NOMO-1 treated with DMSO at 0.1 percent for 48 hours (cell line): ENCODE data around the gene RPS19.

Source experiments
- DNase-seq: peaks from one replicate; lab custom pipeline; 2025; ENCODE audit not compliant: unreplicated experiment; lab: John Stamatoyannopoulos, UW

RPS19 gene

DNA sequence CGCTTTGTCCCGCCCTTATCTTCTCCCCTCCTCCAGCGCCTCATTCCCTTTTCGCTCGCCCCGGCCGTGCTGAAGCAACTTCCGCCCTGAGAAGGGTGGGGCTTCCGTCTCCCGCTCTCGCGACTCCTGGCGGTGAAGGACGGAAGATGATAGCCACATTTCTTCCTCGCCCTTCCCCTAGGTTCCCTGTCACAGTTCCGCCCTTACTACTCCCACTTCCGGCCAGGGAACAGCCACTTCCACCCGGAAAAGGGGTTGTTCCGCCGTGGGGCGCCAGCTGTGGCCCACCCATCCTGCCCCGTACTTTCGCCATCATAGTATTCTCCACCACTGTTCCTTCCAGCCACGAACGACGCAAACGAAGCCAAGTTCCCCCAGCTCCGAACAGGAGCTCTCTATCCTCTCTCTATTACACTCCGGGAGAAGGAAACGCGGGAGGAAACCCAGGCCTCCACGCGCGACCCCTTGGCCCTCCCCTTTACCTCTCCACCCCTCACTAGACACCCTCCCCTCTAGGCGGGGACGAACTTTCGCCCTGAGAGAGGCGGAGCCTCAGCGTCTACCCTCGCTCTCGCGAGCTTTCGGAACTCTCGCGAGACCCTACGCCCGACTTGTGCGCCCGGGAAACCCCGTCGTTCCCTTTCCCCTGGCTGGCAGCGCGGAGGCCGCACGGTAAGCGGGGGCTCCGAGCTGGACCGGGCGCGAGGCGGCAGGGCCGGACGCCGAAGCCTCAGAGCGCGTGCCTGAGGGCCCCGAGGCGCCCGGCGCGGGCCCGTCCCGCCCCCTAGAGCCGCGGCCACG is at the start of gene RPS19:
Gene RPS19 (plus strand): TSS at position 638 of the 801 bp plus-strand sequence. CDS start 520 bp downstream, outside the sequence.
- peak; percentile 98 for DNase-seq

DNA sequence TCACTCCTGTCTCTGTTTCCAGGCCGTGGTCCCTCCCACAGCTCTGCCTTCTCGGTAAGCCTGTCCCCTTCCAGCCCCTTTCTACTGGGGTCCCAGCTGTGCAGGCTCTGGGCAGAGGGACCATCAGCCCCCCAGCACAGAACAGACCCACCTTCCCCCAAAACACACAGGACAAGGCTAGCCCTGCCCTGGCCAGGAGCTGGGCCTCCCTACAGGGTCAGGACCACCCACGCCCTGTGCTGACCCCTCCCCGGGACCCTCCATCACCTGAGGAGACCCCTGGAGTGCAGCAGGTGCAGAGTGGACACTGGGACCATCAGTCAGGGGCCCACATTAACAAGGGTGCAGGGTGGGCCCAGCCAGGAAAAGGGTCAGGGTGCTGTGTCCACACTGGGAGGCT is 49.8 kb upstream of the RPS19 start:
- no peak for DNase-seq

DNA sequence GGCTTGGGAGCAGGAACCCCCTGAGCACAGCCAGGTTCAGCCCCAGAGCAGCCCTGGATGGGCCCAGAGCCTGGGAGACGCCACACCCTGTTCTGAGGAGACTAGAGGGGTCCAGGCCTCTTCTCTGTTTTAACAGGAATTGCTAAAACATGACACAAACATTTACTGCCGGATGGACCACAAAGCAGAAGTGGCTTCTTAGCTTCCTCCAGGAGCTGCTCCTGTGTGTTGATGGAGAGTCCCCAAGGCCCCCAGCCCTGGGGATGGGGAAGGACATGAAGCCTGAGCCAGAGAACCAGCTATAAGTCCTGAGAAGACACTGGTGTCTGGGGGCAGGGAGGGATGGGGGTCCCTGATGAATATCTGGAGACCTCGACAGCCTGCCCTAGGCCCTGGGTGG is 49.0 kb upstream of the RPS19 start:
- DNase-seq, result peak; percentile 85

DNA sequence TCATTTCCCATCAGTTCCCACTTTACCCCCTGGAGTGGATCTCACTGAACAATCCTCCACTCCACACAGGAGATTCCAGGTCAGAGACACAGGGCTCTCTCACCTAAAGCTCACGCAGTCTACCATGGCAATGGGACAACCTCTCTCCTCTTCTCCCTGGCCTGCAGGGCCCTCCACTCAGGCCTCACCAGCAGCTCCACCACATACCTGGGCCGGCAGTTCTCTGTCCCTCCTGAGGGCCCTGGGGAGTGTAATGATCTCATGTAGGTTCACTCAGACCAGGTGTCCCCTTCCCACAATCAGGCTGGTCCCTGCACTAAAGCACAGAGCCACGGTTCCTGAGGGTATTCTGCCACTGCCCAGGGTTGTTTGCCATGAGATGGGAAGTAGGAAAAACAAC is 48.1 kb upstream of the RPS19 start:
- no peak for DNase-seq

DNA sequence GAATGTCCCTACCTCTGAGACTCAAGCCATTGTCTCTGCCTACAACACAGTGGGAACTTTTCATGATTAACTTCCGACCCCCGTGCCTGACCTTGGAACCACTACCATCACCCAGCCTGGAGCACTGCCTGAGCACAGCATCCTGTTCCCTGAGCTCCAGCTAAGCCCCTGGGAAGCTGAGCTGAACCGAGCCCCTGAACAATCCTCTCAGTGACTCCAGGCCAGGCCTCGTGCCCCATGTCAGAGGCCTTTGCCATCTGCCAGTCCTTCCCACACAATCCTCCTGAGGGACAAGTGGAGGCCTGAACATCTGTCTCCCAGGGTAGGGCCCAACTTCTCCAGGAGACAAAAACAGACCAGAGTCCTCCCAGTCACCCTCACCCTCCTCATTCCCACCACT is 46.1 kb upstream of the RPS19 start:
- no peak for DNase-seq

DNA sequence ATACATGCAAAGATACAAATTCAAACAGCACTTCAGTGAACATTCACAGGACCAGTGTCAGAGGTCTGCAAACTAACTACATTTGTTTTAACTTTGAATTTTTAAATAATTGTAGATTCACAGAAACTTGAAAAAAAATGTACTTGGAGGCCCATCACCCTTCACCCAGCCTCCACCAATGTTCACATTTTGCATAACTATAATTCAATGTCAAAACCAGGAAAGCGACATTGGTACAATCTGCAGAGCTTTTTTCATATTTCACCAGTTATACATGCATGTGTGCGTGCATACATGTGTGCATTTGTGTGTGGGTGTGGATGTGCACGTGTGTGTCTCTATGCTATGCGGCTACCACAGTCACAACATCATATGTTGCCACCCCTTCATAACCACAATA is 44.8 kb upstream of the RPS19 start:
- DNase-seq, result no peak

DNA sequence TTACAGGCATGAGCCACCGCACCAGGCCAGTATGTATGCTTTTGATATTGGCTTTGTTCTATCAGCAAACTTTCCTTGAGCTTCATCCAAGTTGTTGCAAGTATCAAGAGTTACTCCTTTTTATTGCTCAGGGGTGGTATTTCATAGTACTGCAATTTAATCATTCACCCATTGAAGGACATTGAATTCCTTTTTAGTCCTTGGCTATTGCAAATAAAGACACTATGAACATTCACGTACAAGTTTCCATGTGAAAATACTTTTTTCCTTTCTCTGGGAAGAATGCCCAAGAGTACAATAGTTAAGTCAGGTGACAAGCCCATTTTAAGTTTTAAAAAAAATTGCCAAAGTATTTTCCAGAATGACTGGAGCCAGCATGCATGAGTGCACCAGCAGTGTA is 43.3 kb upstream of the RPS19 start:
- no peak for DNase-seq

DNA sequence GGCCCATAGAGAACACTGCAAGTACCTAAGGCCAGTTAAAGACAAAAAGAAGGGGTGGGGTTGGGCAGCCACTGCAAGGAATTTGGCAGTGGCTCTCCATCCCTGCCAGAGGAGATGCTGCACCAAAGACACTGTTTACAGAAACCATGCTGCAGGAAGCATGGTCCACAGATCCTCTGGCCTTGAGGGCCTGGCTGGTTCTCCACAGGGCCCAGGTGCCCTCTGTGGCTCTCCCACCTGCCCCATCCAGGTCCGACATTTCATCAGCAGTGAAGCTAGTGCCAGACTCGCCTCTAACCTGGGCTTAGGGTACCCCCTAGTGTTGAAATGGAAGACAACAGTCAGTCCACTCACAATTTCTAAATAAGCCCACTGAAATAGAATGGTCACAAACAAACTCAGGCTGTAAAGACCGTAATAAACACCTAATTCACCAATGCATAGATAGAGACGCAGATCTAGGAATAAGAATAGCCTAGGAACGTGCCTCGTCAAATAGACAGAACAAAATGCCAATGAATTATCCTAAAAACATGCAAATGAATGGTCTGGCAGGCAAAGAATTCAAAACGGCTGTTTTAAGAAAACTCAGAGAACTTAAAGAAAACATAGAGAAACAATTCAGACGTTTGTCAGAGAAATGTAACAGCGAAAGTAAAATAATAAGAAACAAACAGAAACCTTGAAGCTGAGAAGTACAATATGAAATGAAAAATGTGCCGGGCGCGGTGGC is 38.9 kb upstream of the RPS19 start:
- peak; percentile 74 for DNase-seq

DNA sequence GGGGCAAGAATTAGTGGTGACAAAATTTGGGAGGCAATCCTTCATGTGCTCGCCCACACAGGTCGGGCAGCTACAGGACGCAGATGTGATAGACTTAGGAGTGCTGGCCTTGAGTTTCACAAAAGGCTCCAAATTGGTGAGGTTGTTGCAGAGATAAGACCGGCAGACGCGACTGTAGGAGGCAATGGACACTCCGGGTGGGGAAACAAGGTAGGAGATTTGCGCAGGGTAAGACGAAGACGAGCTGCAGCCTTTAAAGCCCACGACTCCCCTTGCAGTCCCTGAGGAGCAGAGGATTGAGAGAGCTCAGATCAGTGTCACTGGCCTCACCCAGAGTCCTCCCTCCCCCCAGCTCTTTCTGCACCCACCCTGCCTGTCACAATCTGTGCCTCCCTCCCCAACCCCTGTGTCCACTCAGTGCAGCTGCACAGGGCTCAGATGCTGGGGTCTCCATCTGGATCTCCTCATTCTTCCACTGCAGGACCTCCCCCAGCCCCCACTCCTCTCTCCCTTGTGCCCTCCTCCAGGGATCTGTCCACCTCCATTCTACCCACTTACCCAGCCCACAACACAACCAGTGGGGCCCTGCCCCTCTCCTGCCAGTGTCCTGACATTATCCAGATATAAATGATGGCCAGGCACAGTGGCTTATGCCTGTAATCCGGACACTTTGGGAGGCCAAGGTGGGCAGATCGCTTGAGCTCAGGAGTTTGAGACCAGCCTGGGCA is 21.9 kb upstream of the RPS19 start:
- no peak for DNase-seq

DNA sequence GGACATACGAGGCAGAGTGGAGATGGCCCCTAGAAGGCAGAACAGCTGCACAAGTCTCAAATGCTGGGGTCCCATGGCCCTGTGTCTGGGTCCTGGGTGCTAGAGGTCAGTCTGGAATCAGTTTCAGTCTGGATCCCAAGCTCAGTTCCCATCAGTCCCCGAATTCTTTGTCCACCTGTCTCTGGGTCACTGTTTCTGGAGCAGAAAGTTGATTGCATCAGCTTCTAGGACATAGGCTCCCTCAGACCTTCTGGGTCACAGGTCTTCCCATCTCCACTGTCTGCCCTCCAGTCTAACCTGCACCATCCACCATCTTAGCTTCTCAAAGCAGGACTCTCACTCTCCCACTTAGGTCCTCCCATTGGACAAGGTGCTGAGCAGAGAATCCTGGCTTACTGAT is 20.8 kb upstream of the RPS19 start:
- no peak for DNase-seq

DNA sequence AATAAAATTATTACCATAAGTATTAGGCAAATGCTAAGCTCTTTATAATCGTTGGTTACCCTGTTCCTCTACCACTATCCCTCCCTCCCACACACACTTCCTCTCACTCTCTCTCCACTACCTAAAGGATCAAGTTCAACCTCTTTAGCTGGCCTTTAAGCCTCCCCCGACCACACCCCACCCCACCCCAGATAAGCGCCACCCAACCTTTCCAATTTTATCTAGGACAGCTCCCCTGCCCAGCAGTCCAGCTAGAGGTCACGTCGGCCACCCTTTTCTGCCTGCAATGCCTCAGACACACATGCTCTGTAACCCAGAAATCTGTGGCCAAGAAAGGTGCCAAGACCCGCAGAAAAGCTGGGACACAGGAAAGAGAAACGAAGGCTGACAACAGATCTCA is 16.7 kb upstream of the RPS19 start:
- DNase-seq, result no peak

DNA sequence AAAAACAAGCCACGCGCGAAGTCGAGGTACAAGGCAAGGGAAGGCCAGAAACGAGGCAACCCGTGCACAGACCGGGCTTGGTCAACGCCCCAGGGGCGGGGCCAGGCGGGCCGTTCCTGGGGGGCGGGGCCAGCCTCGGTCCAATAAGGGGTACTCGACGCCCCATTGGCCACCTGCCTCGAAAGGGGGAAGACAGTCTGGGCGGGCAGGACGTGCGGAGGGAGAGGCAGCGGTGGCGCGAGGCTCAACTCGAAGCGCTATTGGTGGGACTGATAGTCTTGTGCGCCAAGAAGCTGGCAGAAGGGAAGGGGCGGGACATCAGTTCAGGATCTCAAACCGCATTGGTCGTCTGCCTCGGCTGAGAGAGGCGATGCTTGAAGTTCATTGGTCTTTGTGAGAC is 15.5 kb upstream of the RPS19 start, which contains the start of gene LYPD4:
Gene LYPD4 (minus strand): TSS at position 83 of the 400 bp plus-strand sequence. CDS start 5,398 bp downstream, outside the sequence.
- no peak for DNase-seq

DNA sequence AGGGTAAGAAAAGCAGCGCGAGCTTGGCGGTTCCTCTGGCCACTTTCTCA is 15.2 kb upstream of the RPS19 start, which contains the start of gene DMRTC2:
Gene DMRTC2 (plus strand): TSS at position 42 of the 50 bp plus-strand sequence. CDS start 2,387 bp downstream, outside the sequence.
- DNase-seq, result no peak

DNA sequence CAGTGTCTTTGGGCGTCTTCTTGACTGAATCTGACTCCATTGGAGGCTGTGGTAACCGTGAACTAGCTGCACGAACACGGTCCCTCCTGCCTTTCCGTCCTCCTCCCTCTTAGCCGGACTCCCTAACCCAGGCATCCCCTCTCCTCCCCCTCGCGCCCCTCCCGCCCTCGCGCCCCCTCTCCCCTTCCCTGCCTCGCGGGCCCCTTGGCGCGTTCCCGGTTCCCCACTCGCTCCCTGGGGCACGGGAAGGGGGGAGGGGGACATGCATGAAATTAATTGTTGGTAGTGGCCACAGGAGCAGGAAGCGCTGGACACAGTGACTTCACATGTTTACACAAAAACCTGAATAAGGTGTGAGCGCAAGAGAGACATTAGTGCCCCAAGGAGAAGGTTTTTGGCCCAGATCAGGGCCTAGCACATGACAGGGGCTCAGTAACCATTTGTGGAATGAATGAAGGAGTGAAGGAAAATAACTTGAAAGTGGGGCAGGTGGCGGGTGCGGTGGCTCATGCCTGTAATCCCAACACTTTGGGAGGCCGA is 14.9 kb upstream of the RPS19 start:
- no peak for DNase-seq

DNA sequence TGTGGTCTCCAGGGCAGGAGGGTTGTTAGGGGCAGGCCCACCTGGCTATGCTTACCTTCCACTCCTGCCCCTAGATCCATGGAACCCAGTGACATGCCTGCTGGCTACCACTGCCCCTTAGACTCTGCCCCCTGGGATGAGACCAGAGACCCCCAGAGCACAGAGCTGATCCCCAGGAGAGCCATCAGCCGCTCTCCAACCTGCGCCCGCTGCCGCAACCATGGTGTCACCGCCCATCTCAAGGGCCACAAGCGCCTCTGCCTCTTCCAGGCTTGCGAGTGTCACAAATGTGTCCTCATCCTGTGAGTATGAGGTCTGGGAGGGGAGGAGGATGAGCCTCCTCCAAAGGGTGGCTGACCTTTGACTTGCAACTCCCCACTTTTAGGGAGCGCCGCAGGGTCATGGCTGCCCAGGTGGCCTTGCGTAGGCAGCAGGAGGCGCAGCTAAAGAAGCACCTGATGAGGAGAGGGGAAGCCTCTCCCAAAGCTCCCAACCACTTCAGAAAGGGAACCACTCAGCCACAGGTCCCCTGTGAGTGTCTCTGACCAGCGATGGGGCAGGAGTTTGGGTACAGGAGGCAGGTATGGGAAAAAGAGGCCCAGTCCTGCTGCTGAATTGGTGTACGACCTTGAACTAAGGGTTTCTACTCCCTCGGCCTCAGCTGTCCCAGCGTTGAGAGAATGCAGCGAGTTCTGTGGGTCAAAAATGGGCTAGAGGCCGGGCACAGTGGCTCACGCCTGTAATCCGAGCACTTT is 12.5 kb upstream of the RPS19 start:
- DNase-seq, result no peak

DNA sequence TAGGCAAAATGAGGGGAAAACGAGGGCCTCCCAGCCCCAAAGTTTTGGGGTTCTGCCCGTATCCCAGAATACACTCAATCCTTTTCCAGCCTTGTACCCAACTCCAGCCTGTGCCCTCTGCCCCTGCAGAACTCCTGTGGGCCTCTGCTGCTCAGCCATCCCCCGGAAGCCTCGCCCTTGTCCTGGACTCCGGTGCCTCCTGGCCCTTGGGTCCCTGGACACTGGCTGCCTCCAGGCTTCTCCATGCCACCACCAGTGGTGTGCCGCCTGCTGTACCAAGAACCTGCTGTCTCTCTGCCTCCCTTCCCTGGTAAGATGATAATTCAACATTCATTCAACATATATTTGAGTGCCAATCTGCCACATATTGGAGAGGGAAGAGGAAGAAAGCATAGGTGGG is 11.4 kb upstream of the RPS19 start:
- no peak for DNase-seq

DNA sequence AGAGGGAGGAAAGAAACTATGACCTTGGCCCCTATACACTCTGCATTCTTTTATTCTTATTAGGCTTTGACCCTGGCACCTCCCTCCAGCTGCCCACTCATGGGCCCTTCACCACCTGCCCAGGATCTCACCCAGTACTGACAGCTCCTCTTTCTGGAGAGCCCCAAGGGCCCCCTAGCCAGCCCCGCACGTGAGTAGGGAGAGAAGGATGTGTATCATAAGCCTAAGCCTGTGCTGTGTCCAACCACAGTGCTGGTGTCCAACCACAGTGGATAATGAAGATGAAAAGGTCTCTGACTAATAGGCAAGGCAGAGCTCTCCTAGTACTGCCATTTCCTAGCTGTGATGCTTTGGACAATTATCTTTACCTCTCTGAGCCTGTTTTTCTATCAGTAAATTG is 11.0 kb upstream of the RPS19 start:
- DNase-seq, result no peak

DNA sequence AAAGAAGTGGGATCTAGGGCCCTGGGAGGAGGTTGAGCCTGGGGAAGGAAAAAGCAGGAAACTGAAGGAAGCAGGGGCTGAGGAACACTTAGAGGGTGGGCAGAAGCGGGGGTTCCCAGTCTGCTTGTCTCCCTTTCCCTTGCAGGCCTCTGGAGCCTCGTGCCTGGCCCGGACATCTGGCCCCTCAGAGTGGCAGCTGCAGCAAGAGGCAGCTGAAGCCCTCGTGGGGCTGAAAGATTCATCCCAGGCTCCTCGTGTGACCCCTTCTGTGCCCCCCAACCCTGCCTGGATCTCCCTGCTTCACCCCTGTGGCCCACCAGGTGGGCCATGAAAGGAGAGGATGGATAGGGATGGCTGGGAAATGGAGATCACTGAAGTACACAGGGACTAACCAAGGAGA is 9.7 kb upstream of the RPS19 start:
- no peak for DNase-seq

DNA sequence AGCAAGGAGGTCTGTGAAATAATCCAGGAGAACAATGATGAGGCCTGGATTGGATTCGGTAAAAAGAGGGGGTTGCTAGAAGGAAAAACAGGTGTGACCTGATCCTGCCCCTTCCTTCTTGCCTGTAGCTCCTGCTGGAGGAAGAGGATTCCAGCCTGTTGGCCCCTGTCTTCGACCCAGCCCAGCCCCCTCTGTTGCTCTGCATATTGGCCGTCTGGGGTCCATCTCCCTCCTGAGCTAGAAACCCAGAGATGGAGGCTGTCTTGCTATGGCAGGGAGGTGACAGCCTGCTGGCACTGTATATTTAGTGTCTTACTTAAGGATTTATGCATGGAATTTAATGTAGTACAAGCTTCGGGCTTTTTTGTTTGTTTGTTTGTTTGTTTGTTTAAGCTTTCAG is 8.6 kb upstream of the RPS19 start:
- DNase-seq, result no peak

DNA sequence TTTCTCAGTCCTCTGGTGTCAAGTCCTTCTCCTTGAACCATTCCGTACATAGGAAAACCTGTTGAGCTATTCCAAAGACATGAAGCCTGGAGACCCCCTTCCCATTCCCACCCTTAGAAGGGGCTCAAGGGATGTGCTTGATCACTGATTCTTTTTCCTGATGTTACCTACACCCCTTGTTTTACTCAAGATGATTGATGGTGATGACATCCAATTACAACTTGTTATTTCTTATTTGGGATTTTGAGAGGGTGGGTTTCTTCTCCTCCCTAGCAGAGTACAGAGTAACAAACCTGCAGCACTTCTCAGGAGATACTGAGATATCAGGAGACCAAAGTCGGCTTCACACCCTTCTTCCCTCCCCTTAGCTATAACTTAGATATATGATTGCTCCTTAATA is 6.7 kb upstream of the RPS19 start:
- DNase-seq, result no peak

DNA sequence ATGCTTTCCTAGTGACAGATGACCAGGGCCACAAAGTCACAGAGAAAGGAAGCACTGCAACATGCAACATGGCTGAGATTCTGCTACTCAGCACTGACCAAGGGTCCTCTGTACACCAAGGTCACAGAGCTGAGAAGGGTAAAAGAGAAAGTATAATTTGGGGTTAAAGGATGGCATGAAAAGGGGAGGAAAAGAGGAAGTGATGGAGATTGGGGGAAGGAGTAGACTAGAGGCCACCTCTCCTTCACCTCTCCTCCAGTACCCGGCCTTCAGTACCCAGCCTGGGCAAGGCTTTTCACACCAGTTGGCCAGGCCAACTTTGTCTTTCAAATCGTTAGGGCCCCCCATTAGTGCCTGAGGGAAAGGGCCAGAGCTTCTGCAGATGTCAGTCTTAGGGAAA is 6.3 kb upstream of the RPS19 start:
- peak; percentile 28 for DNase-seq
